HG02938 (cell line): ENCODE results near the gene FGFR3.

Experiments used
- ATAC-seq: cut with Tn5 transposase; IDR thresholded peaks from one replicate; pipeline ENCODE4 v1.9.1; 2021; ENCODE audit warnings: mild to moderate bottlenecking, moderate library complexity; ENCODE audit not compliant: unreplicated experiment

Gene FGFR3

GRCh38 chr4:1792832-1793495 lies at the start of gene FGFR3:
FGFR3 (plus strand) TSS chr4:1793293; CDS start chr4:1793935, 642 bp downstream.
- no peak for ATAC-seq

- ATAC-seq = no peak
Measured at GRCh38 chr4:1743551-1743950, 49.5 kb upstream of the FGFR3 start.

- ATAC-seq = no peak
Measured at GRCh38 chr4:1743975-1744374, 49.1 kb upstream of the FGFR3 start.

- ATAC-seq = no peak
Measured at GRCh38 chr4:1744552-1744951, 48.5 kb upstream of the FGFR3 start.

- no peak for ATAC-seq
Measured at GRCh38 chr4:1745165-1745564, 47.9 kb upstream of the FGFR3 start.

GRCh38 chr4:1745697-1746096 lies 47.4 kb upstream of the FGFR3 start:
- ATAC-seq = no peak

GRCh38 chr4:1746265-1746691 lies 46.8 kb upstream of the FGFR3 start:
- peak; percentile 67 for ATAC-seq

- no peak for ATAC-seq
Measured at GRCh38 chr4:1746919-1747602, 46.0 kb upstream of the FGFR3 start.

- no peak for ATAC-seq
Measured at GRCh38 chr4:1747603-1747967, 45.5 kb upstream of the FGFR3 start.

GRCh38 chr4:1748465-1748995 lies 44.6 kb upstream of the FGFR3 start:
- no peak for ATAC-seq

- no peak for ATAC-seq
Measured at GRCh38 chr4:1749370-1749769, 43.7 kb upstream of the FGFR3 start.

GRCh38 chr4:1749826-1750225 lies 43.3 kb upstream of the FGFR3 start:
- no peak for ATAC-seq

GRCh38 chr4:1750381-1751154 lies 42.5 kb upstream of the FGFR3 start:
- no peak for ATAC-seq

- ATAC-seq = no peak
Measured at GRCh38 chr4:1751155-1751918, 41.8 kb upstream of the FGFR3 start.

- ATAC-seq = no peak
Measured at GRCh38 chr4:1751919-1752283, 41.2 kb upstream of the FGFR3 start.

- no peak for ATAC-seq
Measured at GRCh38 chr4:1752284-1753041, 40.6 kb upstream of the FGFR3 start.

GRCh38 chr4:1753294-1753696 lies 39.8 kb upstream of the FGFR3 start:
- no peak for ATAC-seq

GRCh38 chr4:1753697-1754311 lies 39.3 kb upstream of the FGFR3 start:
- no peak for ATAC-seq

GRCh38 chr4:1754336-1754735 lies 38.8 kb upstream of the FGFR3 start:
- no peak for ATAC-seq

GRCh38 chr4:1755297-1755696 lies 37.8 kb upstream of the FGFR3 start:
- ATAC-seq = no peak
